SW 1271 (cell line): ENCODE measurements around the gene RPL39L.
"Not testable (repeated sequence)": the region's sequence is repeated elsewhere in the genome, so short reads cannot be mapped to it uniquely, and the experiment has no call there.

Experiments used
- DNase-seq, 2 experiments: peaks; one replicate each; lab custom pipeline; 2025; lab: John Stamatoyannopoulos, UW

The RPL39L gene

DNA sequence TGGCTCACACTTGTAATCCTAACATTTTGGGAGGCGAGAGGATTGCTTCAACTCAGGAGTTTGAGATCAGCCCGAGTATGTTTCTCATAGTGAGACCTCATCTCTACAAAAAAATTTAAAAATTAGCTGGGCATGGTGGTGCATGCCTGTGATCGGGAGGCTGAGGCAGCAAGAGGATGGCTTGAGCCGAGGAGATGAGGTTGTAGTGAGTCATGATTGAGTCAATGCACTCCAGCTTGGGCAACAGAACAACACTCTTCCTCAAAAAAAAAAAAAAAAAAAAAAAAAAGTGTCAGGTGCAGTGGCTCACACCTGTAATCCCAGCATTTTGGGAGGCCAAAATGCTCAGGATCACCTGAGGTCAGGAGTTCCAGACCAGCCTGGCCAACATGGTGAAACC, 2.4 kb downstream of the RPL39L start:
- DNase-seq: peak in 1 of 2 experiments; percentile 37

DNA sequence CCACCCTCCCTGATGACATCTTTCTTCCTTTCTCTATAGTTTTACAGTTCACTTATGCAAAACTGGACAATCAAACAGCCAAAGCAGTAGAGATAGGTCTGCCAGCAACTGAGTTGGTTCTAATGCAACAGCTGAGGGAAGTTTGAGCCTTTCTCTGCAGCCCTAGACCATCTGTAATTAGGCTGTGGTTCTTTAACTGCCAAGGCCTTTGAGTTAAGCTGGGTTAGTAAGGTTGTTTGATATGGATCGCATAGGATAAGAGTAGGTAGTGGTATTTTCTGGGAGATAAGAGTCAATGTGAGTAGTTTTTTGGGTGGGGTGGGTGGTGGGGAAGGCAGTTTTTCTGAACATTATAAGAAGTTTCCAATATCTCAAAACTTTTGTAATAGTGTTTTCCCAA, 3.0 kb downstream of the RPL39L start:
- DNase-seq: no peak

DNA sequence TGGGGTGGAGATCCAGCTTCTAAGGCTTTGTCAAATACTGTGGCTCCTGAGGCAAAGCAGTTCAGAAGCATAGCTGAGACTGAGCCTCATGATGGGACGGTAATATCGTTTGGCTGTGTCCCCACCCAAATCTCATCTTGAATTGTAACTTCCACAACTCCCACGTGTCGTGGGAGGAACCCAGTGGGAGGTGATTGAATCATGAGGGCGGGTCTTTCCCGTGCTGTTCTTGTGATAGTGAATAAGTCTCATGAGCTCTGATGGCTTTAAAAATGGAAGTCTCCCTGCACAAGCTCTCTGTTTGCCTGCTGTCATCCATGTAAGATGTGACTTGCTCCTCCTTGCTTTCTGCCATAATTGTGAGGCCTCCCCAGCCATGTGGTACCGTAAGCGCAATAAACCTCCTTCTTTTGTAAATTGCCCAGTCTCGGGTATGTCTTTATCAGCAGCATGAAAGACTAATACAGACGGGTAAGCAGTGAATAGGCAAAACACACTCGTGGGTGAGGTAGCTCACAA, 4.1 kb downstream of the RPL39L start:
- not testable (repeated sequence) for DNase-seq

DNA sequence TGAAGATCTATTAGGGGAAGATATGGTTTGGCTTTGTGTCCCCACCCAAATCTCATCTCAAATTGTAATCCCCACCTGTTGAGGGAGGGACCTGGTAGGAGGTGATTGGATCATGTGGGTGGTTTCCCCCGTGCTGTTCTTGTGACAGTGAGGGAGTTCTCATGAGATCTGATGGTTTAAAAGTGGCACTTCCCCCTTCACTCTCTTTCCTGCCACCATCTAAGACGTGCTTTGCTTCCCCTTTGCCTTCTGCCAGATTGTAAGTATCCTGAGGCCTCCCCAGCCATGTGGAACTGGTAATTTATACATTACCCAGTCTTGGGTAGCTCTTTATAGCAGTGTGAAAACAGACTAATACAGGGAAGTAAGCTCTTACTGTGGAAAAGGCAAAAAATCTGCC, 6.1 kb downstream of the RPL39L start:
- DNase-seq: not testable (repeated sequence)

DNA sequence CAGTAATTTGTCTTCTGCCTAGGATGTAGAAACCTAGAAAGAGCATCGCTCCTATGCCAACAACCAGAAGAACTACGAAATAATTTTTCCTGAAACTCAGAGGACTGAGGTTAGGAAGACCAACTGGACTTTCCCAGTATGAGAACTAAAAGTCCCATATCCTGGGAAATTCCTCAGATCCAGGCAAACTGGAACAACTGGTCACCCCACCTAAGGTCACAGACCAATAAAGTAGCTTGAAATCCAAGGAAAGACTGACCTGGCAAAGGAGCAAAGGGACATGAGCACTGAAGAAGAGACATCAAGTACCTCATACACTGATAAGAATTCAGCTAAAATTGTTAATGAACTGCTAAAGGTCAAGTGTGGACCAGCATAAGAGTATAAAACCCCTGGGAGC, 6.6 kb downstream of the RPL39L start:
- no peak for DNase-seq

DNA sequence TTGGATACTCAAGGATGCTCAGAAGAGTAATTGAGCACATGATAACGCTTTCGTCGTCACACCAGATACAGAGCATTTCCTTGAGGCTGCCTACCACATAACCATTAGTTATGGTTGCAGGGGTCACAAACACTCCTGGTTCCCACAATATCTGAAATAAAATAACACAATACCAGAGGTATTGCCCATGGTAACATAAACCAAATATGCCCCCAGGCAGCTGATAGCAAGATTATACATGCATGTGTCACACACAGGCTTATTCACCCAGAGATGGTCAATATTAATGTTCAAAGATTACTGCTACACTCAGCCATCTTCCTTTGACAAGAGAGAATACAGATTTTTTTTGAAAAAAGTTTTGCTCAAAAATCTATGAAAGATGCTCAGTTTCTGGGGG, 7.3 kb downstream of the RPL39L start:
- no peak for DNase-seq

DNA sequence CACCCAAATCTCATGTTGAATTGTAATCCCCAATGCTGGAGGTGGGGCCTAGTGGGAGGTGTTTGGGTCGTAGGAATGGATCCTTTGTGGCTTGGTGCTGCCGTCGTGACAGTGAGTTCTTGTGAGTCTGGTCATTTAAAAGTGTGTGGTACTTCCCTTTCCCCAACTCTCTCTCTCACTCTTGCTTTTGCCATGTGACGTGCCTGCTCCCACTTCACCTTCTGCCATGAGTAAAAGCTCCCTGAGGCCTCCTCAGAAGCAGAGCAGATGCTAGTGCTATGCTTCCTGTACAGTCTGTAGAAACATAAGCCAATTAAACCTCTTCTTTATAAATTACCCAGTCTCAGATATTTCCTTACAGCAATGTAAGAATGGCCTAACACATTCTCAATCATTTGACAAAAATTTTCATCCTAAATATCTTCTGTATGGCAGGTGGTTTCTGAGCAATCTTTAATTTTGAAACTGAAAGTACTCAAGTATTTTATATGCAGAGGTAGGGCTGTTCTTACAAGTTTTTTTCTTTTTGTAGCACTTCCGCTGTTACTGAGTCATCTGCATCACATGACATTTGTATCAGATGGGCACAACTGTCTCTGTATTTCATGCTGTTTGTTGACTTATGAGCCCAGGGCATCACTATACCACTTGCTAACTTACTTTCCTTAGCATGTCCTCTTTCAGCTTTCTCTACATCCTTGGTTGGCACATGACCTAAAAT, 8.8 kb downstream of the RPL39L start:
- peak; percentile 6 to 69 for DNase-seq

DNA sequence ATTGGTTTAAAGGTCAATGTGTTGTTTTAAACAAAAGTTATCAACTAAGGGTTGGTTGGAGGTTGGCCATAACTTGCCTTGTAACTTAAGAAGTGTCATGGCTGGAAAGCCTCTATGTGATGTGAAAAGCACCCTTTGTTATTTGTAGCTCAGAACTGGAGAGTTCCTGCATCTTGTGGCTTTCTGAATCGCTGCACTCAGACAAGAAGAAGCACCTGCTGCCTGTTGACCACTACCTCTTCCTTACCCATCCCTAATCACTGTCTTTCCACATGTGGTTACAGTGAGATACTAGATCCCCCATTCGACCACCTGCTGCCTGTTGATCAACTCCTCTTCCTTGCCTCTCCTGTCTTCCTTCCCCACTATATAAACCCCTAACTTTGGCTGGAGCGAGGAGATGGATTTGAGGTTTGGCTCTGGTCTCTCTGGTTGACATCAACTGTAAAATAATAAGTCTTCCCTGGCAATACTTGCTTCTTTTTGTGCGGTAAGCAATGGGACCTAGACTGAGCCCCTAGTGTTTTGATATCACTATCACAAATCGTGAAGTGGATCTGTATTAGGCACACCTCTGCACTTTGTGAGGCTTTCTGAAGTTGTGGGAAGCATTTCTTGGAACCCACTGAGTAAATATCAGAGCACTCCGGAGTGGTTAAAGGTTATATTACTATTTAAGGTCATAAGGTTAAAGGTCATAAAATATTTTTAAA, 13.8 kb downstream of the RPL39L start:
- no peak for DNase-seq

DNA sequence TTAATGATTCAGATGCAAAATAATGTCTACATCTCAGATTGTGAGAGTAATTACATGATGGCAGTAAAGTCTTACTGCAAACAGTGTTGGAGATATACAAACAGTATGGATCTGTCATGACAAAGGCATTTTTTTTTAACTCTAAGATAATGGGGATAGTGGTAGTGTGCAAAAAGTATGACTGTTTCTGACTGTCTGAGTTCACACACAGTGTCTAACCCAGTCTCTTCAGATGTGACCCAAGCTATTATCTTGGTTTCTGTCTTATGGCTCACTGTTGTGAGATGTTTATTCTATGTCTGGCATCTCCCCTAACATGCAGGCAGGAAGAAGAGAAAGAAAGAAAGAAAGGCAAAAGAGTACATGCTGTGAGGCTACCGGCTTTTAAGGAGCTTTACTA, 17.0 kb downstream of the RPL39L start:
- DNase-seq: no peak

DNA sequence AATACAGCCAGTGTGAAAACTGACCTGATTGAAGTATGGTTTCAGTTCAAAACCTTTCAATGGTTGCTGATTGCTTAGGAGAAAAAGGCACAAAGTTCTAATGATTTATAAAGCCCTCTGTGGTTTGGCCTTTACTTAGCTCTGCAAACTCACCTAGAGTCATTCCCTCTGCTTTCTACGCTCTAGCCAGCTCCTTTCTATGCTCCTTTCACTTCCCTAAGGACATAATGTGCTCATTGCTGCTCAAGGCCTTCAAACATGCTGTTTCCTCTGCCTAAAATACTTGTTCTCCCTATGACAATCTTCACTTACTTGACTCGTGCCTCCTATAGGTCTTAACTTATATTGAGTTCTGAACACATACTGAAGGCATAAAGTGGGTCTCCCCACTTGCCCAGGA, 19.0 kb downstream of the RPL39L start:
- no peak for DNase-seq

DNA sequence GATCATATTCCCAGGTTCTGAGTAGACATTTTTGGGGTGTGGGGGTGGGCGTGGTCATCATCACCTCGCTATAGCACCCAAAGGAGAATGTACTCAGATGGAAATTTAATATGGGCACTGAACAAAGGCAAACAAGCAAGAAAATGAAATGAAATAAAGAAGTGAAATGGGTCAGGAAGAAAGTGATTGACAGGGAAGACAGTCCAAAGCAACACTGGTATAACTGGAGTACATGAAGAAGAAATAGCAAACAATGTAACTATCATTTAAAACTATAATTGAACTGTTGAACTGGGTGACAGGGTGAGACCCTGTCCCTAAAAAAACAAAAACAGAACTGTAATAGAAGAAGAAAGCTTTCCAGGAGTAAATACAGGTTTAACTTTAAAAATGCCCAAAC, 24.8 kb downstream of the RPL39L start:
- DNase-seq: no peak

DNA sequence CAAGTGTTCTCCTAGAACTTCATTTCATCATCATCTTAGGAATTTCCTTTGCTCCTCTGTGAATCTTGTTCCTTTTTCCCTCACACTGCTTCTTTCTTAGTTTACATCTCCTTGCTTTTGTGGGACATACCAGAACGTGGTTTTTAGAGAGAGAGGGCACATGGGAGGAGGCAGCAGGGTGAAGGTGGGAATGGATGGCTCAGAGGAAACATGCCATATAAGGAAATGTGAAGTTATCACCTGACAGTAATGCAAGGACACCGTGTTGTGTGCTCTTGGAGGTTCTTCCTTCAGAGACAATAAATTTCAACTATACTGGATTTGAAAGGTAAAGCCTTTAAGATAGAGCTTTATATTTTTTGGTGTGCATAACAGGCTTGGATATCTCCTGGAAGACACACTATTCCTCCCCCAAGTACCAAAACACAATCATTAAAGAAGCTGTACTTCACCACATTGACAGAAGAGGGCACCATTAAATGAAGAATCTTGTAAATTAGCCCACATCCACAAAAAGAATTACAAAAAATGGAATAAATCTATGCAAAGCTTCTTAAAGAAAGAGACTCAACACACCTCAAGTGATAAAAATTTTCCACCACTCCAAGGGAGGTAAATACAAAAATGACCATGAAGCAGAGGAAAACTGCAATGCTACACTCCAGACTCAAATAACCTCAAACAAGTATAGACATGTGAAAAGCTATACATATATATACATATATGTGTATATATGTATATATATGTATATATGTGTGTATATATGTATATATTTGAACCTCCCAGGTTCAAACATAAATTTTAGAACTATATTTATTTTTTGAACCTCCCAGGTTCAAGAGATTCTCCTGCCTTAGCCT, 26.1 kb downstream of the RPL39L start:
- peak in 1 of 2 experiments; percentile 24 for DNase-seq

DNA sequence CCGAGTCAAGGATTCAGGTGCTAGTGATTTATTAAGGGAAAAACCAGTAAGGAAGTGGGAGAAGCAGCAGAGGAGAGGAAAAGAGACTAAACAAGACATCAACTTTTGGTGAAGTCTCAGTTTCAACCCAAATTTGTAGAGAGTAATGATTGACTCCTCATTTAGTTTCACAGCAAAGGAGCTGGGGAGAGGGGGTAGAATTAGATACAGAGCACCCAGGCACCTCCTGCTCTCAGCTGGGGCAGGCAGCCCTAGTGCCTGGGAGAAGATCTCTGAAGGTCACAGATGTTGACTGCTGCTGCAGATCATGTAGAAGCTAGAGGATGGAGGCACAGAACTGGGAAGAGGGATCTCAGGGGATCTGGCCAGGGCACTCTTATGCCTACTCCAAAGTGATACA, 29.1 kb downstream of the RPL39L start:
- no peak for DNase-seq

DNA sequence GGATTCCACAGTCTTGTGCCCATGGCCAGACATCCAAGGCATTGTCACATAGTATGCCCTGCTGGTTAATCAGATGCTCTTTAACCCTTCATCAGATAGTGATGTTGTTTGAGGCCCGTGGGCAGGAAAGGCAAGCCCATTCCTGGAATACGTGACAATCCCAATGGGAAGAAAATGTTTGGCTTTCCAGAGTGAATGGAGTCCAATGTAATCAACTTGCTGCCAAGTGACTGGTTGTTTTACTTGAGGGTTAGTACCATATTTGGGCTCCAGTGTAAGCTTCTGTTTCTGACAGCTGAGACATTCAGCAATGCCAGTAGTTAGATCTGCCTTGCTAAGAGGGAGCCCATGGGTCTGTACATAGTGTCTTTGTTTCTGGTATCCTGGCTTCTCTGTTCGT, 31.3 kb downstream of the RPL39L start:
- DNase-seq: no peak

DNA sequence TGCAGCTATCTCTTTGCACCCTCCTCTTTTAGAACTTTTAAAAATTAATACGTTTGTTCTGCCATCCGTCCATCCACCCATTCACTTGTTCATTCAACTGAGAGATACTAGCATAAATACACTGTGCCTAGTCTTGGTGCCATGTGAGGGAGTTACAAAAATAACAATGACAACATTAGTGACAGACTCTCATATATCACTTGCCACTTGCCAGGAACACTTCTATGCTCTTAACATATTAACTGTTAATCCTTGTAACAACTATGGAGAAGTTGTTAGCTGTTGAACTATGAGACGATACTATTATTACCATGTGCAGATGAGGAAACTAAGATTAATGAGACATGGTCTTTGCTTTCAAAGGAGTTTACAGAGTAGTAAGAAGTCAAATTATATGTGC, 33.6 kb downstream of the RPL39L start:
- DNase-seq: no peak

DNA sequence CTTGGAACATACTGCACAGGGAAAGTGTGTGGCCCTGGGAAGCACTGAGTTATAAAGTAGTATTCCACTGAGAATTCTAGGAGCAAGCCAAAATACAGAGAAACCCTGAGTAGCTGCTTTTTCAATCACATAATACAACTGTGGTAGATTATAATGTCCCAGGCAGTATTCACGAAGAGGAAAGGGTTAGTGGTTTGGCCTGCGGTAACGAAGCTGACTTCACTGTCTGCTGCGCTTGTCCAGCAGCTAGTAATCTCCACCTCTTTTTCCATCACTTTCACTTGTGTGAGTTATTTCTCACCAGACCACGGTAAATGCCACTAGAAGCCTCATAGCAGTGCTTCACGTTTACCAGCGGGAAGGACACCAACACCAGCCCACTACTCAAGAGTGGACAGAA, 34.4 kb downstream of the RPL39L start:
- no peak for DNase-seq

DNA sequence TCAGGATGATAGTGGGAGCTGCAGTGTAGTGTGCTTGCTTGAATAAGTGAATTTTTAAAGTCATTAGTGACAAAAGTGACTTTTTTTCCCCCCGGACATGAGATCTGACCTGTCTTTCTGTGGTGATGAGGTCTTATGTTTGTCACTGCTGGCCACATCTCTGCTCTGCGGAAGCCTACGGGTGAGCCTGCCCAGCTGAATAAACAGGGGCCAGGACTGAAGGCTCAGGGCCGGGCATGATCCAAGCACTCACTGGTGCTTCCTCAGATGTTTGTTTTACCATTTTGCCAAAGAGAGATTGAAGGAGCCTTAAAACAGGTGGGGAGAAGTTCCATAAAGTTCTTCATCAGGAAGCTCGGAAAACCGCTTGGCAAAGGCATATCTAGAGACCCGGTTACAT, 35.0 kb downstream of the RPL39L start:
- DNase-seq: no peak

DNA sequence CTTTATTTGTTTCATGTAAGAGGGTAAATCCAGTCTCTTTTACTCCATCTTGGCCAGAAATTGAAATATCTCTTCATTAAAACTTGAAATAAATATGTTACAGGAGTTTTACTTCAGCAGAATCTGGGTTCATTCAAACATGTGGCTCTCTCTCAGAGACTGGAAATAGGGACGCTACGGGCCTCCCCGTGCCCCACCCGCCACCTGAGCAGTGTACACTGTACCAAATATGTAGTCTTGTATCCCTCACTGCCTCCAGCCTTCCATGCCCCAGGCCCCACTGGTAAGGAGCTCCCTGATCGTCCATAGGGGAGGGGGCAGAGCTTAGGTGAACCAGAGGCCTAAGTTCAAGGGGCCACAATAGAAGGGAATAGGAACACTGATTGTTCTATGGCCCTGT, 36.0 kb downstream of the RPL39L start:
- no peak for DNase-seq

DNA sequence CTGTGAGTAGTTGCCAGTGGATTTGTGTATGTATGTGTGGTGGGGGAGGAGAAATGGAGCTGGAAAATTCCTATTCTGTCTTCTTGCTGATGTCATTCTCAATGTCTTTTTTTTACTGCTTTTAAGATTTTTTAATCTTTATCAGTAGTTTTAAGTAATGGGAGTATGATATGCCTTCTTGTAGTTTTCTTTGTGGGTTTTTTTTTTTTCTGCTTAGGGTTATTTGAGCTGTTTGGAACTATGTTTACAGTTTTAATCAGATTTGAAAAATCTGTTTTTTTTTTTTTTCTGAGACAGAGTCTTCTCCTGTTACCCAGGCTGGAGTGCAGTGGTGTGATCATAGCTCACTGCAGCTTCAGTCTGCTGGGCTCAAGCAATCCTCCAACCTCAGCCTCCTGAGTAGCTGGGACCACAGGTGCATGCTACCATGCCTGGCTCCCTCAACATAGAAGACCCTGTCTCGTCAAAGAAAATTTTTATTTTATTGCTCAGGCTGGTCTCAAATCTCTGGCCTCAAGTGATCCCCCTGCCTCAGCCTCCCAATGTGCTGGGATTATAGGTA, 37.1 kb downstream of the RPL39L start:
- DNase-seq: no peak

DNA sequence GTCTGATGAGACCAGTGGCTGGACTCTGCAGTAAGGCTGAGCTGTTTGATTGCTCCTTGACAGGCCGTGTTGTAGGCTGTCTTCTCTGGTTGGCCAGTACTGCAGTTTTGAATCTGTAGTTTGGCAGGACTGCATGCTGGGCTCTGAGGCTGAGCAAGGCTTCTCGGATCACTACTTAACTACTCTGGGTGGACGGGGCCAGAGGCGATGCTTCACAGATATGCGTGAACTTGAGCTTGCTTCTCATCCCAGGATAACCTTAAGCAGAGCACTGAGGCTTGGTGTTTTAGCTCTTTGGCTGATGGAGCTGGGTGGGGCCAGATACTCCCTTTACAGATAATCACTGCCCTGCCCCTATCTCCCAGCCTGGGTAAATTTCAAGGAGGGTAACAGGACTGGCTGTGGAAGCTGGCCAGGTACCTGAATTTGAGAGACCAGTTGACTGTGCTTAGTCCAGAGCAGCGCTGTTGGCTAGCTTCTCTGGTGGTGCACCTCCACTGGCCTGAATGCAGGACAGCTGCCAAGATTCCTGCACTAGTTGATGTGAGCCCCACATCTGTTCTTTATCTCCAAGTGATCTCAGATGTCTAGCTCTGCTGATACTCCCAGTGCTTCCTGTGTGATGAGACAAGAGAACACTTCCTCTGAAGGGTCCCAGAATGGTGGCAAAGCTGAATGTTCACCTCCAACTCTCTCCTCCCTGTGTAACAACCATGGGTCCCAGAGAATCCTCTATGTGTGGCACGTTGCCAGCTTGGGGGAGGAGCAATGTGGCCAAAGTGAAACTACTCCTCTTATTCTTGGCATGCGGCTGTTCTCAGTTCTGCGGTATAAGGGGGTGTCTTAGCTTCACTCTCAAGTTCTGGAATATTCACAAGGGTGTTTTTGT, 37.9 kb downstream of the RPL39L start:
- DNase-seq: peak in 1 of 2 experiments; percentile 71

DNA sequence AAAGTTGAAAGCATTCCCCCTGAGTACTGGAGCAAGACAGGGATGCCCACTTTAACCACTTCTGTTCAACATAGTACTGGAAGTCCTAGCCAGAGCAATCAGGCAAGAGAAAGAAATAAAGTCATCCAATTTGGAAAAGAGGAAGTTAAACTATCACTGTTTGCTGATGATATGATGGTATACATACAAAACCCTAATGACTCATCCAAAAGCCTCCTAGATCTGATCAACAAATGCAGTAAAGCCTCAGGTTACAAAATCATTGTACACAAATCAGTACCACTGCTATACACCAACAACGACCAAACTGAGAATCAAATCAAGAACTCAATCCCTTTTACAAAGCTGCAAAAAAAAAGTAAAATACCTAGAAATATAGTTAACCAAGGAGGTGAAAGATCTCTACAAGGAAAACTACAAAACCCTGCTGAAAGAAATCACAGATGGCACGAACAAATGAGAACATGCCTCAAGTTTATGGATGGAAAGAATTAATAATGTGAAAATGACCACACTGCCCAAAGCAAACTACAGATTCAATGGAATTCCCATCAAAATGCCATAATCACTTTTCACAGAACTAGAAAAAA, 40.3 kb downstream of the RPL39L start:
- no peak for DNase-seq
